Cardiac muscle cell (in vitro differentiated cells and primary cell): ENCODE results near the gene SH3RF3. TPM values are rescaled to one million over a fixed set of nuclear protein-coding genes. Genes with fewer than 3 reads are reported as not detected.

Experiments used
- DNase-seq, 2 donors: peaks; one replicate each; pipeline versions ENCODE4 v3.0.0 to v3.0.0-alpha.2; 2010 to 2017; ENCODE audit warnings: low read depth in 1 of 2, low spot score in 1 of 2
- H3K27ac ChIP-seq: fragments of 200-600 bp; sonication (generic); 2 replicates; pipeline ENCODE4 v1.5.1; 2016
- H3K27me3 ChIP-seq: fragments of 200-600 bp; sonication (generic); 2 replicates; pipeline ENCODE4 v1.6.0; 2016; ENCODE audit warnings: control low read depth
- H3K36me3 ChIP-seq: fragments of 200-600 bp; sonication (generic); 2 replicates; pipeline ENCODE4 v1.5.1; 2016; ENCODE audit warnings: control low read depth
- H3K4me1 ChIP-seq: fragments of 200-600 bp; sonication (generic); 2 replicates; pipeline ENCODE4 v1.8.1; 2017; ENCODE audit warnings: low read depth, mild to moderate bottlenecking, mixed run types
- H3K4me3 ChIP-seq: fragments of 200-600 bp; sonication (generic); 2 replicates; pipeline ENCODE4 v1.5.1; 2016; ENCODE audit warnings: mild to moderate bottlenecking
- H3K9me3 ChIP-seq: fragments of 200-600 bp; sonication (generic); 2 replicates; pipeline ENCODE4 v1.5.1; 2017; ENCODE audit warnings: low read depth, mild to moderate bottlenecking, control low read depth
- polyA plus RNA-seq: library from polyadenylated mRNA; unstranded; fragments of >200 nt; fragmentation: Nextera tagmentation; extraction: Ambion mirVana; gene quantifications from 2 replicates; pipeline ENCODE4 v1.2.1, GENCODE V29; 2016
- total RNA-seq: library from RNA; depleted of rRNA; stranded (reverse); fragments of >200 nt; gene quantifications from 2 replicates; pipeline ENCODE4 v1.2.3, GENCODE V29; 2016
- TF ChIP-seq, protein P1 (sequence below): IDR thresholded peaks from 2 replicates; pipeline ENCODE4 v1.5.1; 2012; ENCODE audit warnings: low read depth, mild to moderate bottlenecking, low read length

SH3RF3 gene
- total and polyA plus RNA-seq, 2 experiments from 2014 or later: 1.2 to 1.7 TPM

DNA sequence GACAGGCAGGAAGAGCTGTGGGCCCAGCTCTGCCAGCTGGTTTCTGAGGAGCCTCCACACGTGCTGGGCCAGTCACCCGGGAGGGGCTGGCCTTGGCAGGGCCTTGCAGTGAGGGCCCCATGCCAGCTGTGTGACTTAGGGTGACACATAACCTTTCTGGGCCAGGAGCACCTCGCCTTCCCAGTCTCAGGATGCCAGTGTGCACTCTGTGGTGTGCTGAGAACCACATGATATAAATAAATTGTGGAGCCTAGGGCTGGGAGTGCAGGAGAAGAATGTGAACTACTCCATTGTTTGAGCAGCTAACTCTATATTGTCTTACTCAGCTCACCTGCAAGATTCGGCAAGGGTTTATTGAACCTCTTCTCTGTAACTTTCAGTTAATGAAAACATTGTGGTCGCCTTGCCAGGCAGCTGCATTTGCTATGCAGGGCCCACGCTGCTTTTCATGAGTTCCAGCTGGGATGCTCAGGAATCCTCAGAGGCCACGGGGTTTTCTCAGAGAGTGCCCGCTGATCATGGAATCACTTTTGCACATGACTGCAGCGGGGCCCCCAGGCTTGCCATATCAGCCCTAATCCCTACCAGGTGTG is 222.3 kb downstream of the SH3RF3 start:
- H3K4me1 ChIP-seq: peaks cover 18% of the 10 kb centered on the region
- peak in 1 of 2 donors; percentile 30 for DNase-seq
- H3K36me3 ChIP-seq: no peaks in the 10 kb centered on the region
- H3K27me3 ChIP-seq: no peaks in the 10 kb centered on the region
- no peak overlapping the region for H3K4me3 ChIP-seq
- no peak overlapping the region for H3K27ac ChIP-seq
- no peaks in the 10 kb centered on the region for H3K9me3 ChIP-seq
- TF ChIP-seq, protein P1, sequence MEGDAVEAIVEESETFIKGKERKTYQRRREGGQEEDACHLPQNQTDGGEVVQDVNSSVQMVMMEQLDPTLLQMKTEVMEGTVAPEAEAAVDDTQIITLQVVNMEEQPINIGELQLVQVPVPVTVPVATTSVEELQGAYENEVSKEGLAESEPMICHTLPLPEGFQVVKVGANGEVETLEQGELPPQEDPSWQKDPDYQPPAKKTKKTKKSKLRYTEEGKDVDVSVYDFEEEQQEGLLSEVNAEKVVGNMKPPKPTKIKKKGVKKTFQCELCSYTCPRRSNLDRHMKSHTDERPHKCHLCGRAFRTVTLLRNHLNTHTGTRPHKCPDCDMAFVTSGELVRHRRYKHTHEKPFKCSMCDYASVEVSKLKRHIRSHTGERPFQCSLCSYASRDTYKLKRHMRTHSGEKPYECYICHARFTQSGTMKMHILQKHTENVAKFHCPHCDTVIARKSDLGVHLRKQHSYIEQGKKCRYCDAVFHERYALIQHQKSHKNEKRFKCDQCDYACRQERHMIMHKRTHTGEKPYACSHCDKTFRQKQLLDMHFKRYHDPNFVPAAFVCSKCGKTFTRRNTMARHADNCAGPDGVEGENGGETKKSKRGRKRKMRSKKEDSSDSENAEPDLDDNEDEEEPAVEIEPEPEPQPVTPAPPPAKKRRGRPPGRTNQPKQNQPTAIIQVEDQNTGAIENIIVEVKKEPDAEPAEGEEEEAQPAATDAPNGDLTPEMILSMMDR: no peak

DNA sequence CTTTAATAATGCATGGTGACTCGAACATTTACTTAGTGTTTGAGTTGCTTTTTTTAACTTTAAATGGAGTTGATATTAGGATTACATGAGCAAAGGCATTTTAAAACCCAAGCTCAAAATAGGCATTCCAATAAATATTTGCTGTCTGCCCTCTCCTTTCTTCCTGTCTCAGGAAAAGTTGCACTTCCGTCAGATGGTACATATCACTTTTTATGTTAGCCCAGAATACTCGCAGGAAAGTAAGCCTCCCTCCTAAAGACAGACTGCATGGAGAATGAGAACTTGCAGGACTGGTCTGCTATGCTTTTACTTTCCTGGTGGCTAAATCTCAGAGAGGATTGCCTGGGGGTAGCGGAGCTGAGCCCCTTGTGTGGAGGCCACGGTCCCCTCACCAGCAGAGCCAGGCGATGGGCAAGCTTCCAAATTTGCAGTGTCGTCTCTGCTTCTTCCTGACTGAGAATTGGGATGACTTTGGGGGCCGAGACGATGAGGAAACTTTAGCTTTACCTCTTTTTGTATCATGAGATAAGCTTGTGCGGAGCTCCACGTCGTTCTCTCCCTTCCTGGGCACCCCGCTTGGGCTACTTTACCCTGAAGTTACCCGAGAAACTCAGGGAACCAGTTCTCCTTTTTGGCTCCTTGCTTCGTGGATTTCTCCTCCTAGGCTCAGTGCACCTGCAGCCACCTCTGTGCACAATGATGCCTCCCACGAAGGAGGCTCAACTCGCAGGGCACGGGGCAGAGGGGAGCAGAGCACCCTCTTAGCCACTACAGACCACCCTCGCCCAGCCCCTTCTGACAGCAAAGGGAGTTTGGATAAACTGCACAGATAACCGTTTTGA is 223.3 kb downstream of the SH3RF3 start:
- TF ChIP-seq, protein P1: no peak
- H3K27ac ChIP-seq: no peak overlapping the region
- H3K9me3 ChIP-seq: no peaks in the 10 kb centered on the region
- H3K27me3 ChIP-seq: no peaks in the 10 kb centered on the region
- H3K4me1 ChIP-seq: peaks cover 18% of the 10 kb centered on the region
- no peak for DNase-seq
- no peaks in the 10 kb centered on the region for H3K36me3 ChIP-seq
- H3K4me3 ChIP-seq: no peak overlapping the region

DNA sequence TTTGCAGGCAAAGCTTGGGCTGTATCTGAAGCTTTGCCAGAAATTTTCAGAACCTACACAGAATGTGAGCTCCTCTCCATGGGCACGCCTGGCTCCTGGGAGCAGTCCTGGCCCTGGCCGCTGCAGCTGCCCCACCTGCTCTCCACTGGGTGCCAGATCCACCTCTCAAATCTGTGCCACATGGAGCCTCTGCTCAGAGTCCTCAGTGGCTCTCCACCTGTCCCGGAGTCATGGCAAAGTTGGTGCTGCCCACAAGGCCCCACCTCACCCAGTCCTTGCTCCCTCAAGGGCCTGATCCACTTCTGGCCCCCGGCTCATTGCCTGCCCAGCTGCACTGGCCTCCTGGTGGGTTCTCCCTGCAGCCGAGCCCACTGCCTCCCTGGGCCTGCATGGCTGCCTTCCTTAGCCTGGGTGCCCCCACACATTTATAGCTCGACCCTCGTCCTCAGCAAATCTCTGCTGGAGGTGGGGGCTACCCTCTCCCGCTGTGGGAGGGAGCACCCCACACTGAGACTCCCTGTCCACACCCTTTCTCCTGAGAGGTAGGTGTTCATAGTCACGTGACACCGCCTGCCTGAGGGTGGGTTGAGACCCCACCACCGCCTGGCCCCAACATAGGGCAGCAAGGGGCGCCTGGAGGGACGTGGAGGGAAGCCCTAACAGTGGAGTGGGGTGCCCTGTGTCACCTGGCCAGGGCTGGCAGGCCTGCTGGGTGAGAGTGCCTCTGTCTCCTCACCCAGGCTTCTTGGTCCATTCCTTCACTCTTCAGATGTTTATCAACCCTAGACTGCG is 224.1 kb downstream of the SH3RF3 start:
- H3K36me3 ChIP-seq: no peaks in the 10 kb centered on the region
- H3K4me3 ChIP-seq: no peak overlapping the region
- no peaks in the 10 kb centered on the region for H3K9me3 ChIP-seq
- H3K27me3 ChIP-seq: no peaks in the 10 kb centered on the region
- H3K27ac ChIP-seq: no peak overlapping the region
- TF ChIP-seq, protein P1: no peak
- DNase-seq: no peak
- peaks cover 18% of the 10 kb centered on the region for H3K4me1 ChIP-seq

DNA sequence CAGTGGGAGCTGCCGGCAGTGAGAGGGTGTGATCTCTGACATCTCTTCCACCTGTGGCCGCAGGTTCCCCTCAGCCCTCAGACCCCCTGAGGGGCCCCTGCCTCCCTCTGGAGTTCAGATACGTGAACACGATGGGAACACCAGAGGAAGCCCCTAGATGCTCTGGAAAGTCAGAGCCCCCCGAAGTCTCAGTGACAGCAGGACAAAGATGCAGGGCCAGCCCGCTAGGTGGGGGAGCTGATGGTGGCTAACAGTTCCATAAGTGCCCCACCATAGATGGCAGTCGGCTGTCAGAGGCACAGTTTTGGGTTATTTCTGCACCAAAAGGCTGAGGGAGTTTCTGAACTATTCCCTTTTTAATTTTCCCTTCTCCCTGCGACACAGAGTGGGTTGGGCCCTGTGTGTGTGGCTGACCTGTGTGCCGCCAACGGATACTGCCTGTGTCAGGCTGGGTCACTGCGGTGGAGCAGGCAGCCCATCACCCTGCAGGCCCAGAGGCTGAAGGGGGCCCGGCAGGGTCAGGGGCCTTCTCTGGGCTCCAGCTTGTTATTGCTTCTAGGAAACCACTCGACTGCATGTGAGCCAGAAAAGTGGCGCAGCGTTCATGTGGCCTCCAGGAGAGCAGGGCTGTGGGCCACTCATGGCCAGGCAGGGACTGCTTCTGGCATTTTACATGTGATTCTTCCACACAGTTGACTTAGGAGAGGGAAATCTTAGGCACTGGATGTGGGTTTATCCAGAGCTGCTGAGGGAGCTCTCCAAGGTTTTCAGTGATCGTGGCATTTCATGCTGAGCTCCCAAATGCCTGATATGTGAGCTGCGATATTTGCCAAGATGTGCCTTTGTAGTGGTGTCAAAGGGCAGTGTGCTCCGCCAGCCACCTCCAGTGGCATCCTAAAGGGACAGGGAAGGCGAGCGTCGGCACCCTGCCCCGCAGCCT is 225.1 kb downstream of the SH3RF3 start:
- H3K4me1 ChIP-seq: peaks cover 14% of the 10 kb centered on the region
- H3K27me3 ChIP-seq: no peaks in the 10 kb centered on the region
- no peaks in the 10 kb centered on the region for H3K36me3 ChIP-seq
- H3K4me3 ChIP-seq: no peak overlapping the region
- H3K27ac ChIP-seq: no peak overlapping the region
- H3K9me3 ChIP-seq: no peaks in the 10 kb centered on the region
- TF ChIP-seq, protein P1: no peak
- no peak for DNase-seq
